ENCODE results near the gene SLC5A6. TPM values are rescaled to one million over a fixed set of nuclear protein-coding genes. Genes with fewer than 3 reads are reported as not detected.

SLC5A6 gene
- total RNA-seq, 1 donor = 48.4 TPM

DNA sequence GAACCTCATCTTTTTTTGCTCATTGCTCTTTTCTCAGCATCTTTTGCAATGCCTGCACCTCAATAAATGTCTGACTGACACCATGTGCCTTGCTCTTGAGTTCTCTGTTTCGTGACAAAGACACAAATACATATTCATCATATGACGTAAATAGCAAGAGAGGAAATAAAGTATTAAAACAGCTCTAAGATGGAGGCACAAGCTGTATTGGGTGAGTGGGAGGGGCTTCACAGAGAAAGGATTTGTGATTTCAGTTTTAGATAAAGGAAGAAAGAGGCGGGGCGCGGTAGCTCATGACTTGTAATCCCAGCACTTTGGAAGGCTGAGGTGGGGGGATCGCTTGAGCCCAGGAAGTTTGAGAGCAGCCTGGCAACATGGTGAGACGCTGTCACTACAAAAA is 8.0 kb upstream of the SLC5A6 start:
- Histone ChIP-seq H3K4me3 (ENCODE audit: low read length) (no peak overlapping the region), H3K9me3 (ENCODE audit: low read depth, low read length) (no peaks in the 10 kb centered on the region), H3K27me3 (ENCODE audit: insufficient read depth, low read length) (no peaks in the 10 kb centered on the region), H3K4me1 (ENCODE audit: insufficient read depth, low read length) (peaks cover 20% of the 10 kb centered on the region)

DNA sequence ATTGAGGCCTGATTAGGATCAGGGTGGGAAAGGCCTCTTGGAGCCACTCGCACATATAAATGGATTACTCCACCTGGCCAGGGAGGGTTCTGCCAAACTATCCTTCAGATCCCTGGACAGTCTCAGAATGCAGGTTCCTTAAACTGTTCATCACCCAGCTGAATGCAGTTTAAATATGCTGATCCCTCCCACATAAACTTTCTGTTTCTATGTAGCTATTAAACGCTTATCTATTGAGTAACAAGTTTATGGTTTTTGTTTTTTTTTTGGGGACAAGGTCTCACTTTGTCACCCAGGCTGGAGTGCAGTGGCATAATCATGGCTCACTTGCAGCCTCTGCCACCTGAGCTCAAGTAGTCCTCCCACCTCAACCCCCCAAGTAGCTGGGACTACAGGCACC is 7.0 kb upstream of the SLC5A6 start:
- Histone ChIP-seq H3K9me3 (ENCODE audit: low read depth, low read length) (no peaks in the 10 kb centered on the region), H3K4me3 (ENCODE audit: low read length) (no peak overlapping the region), H3K27me3 (ENCODE audit: insufficient read depth, low read length) (no peaks in the 10 kb centered on the region), H3K4me1 (ENCODE audit: insufficient read depth, low read length) (peaks cover 20% of the 10 kb centered on the region)

DNA sequence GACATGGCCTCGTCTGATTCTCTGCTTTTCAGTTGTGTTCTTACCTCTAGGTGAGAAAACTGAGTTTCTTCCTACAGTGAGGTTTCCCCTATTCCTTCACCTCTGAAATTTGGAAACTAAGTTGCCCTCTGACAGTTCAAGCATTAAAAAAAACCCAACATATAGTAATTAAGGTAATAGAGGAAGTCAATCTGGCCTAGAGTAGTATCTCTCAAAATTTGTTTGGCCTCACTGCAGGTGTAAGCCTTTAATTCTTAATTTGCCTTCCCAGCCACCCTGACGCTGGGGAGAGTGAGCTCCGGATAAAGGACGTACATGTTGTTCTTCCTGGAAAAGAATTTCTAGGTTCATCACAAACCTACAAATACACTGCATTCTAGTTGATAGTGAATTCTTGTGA is 6.5 kb upstream of the SLC5A6 start:
- Histone ChIP-seq H3K4me3 (ENCODE audit: low read length) (no peak overlapping the region), H3K4me1 (ENCODE audit: insufficient read depth, low read length) (peaks cover 22% of the 10 kb centered on the region), H3K27me3 (ENCODE audit: insufficient read depth, low read length) (no peaks in the 10 kb centered on the region), H3K9me3 (ENCODE audit: low read depth, low read length) (no peaks in the 10 kb centered on the region)

DNA sequence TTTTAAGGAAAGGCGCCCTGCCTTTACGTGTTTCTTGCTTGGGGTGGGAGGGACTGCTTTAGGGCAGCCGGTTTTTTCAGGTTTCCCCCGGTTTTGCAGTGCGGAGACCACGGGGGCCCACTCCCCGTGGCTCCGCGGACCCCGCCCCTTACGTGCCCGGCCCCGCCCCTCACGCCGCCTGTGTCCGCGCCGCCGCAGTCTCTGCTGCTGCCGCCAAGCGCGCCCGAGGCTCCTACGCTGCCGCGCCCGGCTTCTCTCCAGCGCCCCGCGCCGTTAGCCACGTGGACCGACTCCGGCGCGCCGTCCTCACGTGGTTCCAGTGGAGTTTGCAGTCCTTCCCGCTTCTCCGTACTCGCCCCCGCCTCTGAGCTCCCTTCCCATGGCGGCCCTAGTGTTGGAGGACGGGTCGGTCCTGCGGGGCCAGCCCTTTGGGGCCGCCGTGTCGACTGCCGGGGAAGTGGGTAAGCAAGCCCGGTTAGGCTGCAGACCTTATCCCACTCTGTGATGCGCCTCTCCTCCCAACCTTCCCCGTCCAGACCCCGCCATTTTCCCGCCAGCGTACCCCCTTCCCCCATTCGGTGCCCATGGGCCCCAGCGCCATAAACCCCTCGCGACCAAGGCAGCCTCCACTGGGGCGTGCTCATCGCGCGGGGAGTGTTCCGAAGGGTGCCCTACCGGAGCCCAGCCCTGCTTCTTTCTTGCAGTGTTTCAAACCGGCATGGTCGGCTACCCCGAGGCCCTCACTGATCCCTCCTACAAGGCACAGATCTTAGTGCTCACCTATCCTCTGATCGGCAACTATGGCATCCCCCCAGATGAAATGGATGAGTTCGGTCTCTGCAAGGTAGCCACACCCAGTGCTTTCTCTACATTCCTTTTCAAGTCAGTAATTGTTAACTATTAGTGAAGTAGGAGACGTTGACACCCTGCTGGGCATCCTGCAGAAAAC is 5.4 kb upstream of the SLC5A6 start, which contains the start of gene CAD:
TSS of gene CAD (plus strand) at position 197 of the 949 bp plus-strand sequence. CDS start at position 380, 183 bp downstream.
- peak within 1 kb of the TSS; percentile 55 for H3K4me3 ChIP-seq (ENCODE audit: low read length)
- H3K9me3 ChIP-seq (ENCODE audit: low read depth, low read length) = no peaks in the 10 kb centered on the region
- no peaks in the 10 kb centered on the region for H3K27me3 ChIP-seq (ENCODE audit: insufficient read depth, low read length)
- H3K4me1 ChIP-seq (ENCODE audit: insufficient read depth, low read length) = peaks cover 31% of the 10 kb centered on the region

DNA sequence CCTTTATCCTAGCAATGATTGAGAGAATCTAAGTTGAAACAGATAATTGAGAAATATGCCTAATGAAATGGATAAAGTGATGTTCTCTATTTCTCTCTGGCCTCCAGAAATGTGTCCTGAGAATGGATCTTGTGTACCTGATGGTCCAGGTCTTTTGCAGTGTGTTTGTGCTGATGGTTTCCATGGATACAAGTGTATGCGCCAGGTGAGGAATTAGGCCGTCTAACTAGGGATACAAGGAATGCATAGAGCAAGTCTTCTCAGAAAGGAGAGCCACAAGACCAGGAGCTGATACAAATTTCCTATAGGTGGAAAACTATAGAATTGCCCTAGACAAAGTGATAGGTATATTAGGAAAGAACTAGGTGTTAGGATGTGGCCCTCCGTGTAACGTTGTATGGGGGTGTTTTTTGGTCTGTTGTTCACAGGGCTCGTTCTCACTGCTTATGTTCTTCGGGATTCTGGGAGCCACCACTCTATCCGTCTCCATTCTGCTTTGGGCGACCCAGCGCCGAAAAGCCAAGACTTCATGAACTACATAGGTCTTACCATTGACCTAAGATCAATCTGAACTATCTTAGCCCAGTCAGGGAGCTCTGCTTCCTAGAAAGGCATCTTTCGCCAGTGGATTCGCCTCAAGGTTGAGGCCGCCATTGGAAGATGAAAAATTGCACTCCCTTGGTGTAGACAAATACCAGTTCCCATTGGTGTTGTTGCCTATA is 4.5 kb upstream of the SLC5A6 start:
- Histone ChIP-seq H3K27me3 (ENCODE audit: insufficient read depth, low read length) (no peaks in the 10 kb centered on the region), H3K9me3 (ENCODE audit: low read depth, low read length) (no peaks in the 10 kb centered on the region), H3K4me1 (ENCODE audit: insufficient read depth, low read length) (peaks cover 31% of the 10 kb centered on the region), H3K4me3 (ENCODE audit: low read length) (peak overlapping the region; percentile 55)

DNA sequence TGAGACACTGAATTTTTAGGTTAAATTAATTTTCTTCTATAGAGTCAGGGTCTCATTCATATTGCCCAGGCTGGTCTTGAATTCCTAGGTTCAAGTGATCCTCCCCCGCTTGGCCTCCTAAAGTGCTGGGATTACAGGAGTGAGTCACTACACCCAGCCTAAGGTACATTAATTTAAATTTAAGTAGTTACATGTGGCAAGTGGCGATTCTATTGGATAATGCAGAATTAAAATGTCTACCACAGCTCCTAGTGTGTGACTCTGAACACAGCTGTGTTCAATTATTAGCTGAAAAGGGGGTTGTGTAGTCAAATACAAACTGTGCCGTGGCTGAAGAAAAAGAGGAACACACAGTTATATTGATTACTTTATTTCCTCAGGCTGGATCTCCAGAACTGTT is 2.9 kb upstream of the SLC5A6 start:
- Histone ChIP-seq H3K9me3 (ENCODE audit: low read depth, low read length) (no peaks in the 10 kb centered on the region), H3K4me1 (ENCODE audit: insufficient read depth, low read length) (peaks cover 38% of the 10 kb centered on the region), H3K4me3 (ENCODE audit: low read length) (no peak overlapping the region), H3K27me3 (ENCODE audit: insufficient read depth, low read length) (no peaks in the 10 kb centered on the region)

DNA sequence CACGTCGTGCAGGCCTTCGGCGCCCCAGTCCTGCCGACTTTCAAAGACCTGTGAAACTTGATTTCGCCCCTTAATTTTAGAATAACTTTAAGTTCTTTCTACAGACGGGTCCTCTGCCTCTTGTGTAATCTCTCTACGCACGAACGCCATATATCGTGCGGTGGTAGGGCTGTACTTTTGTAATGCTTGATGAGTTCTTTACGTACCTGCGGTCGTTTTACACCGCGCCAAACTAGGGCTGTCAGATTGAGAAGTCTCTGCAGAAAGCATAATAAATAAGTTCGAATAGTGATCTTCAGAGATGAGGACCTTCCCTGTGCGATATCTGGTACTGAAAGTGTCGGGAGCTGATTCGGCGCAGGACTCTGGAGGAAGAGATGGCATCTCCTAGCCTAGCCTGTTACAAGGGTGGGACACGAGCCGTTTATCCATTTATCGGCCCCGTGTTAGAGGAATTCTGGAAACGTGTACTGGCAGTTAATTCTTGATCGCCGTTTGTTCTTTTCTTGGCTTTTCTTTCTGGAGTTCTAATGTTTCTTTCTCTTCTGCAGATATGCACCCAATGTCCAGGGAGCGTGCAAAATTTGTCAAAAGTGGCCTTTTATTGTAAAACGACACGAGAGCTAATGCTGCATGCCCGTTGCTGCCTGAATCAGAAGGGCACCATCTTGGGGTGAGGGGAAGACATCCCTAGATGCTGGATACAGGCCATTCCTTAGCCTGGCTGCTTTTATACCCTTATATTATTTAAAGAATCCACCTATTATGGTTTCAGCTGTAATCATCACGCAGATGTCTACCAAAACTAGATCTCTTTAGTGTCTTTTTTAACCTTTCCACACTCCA is 781 bp upstream of the SLC5A6 start:
- H3K9me3 ChIP-seq (ENCODE audit: low read depth, low read length) = no peaks in the 10 kb centered on the region
- no peaks in the 10 kb centered on the region for H3K27me3 ChIP-seq (ENCODE audit: insufficient read depth, low read length)
- H3K4me1 ChIP-seq (ENCODE audit: insufficient read depth, low read length) = peaks cover 28% of the 10 kb centered on the region
- peak overlapping the region; percentile 91 for H3K4me3 ChIP-seq (ENCODE audit: low read length)

DNA sequence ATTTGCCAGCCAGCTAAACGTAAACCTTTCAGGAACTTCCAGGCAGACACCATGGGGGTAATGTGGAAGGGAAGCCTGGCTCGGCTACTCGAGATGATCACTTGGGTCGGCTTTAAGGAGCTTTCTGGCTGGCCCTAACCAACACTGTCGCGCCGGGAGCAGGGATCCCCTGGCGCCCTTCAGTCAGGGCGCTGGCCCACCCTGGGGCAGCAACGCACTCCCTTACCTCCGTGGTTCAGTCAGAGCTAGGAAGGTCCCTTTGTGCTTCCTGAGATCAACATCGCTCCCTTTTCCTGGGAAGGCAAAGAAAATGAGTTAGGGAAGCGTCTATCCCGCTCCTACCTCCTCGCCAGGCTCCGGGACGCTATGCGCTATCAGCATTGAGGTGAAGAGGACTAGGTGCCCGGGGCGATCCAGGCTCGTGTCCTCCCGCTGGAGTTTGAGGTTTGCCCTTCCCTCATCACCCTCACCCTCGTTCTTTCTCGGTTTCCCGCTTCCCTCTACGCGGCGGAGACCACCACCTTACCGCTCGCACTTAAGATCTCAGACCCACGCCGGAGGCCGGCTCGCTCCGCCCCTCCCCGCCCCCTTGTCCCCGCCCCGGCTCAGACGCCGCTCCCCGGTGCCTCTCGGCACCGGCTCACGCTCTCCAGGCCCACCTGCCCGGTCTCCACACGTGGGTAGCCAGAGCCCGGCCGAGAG is 676 bp downstream of the SLC5A6 start:
- Histone ChIP-seq H3K9me3 (ENCODE audit: low read depth, low read length) (no peaks in the 10 kb centered on the region), H3K4me1 (ENCODE audit: insufficient read depth, low read length) (peaks cover 18% of the 10 kb centered on the region), H3K4me3 (ENCODE audit: low read length) (peak overlapping the region; percentile 91), H3K27me3 (ENCODE audit: insufficient read depth, low read length) (no peaks in the 10 kb centered on the region)

DNA sequence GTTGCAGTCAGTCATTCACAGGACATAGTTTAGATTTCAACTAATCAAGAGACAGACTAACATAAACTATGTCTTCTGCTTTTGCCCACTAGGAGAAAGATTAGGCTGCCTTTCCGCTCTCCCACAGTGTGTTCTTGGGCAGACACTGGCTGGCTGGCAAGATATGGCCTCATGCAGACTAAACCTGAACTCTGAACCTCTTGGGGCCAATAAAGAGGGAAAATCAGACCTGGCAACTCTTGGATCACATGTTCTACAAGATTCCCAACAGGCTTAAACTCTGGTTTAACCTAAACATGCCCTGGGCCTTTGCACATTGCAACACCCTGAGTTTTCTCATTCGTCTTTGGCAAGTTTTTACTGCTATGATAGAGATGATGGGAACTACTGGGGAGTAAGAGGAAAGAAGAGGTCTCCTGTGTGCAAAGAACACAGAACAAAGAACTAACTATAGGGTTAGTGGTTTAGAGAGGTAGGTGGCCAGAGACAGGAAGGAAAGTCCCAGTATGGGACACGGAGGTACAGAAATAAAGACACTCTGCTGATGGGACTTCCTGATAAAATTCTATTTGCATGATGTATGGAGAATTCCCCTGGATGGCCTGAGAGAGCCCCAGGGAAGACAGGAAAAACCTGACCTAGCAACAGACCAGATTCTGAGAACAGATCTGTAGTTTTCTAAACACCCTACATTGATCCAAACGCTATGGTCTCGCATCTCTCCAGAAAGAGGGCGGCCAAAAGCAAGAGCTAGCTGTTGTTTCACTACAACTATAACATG is 2.3 kb downstream of the SLC5A6 start:
- H3K27me3 ChIP-seq (ENCODE audit: insufficient read depth, low read length) = no peaks in the 10 kb centered on the region
- peaks cover 18% of the 10 kb centered on the region for H3K4me1 ChIP-seq (ENCODE audit: insufficient read depth, low read length)
- no peak overlapping the region for H3K4me3 ChIP-seq (ENCODE audit: low read length)
- H3K9me3 ChIP-seq (ENCODE audit: low read depth, low read length) = no peaks in the 10 kb centered on the region

DNA sequence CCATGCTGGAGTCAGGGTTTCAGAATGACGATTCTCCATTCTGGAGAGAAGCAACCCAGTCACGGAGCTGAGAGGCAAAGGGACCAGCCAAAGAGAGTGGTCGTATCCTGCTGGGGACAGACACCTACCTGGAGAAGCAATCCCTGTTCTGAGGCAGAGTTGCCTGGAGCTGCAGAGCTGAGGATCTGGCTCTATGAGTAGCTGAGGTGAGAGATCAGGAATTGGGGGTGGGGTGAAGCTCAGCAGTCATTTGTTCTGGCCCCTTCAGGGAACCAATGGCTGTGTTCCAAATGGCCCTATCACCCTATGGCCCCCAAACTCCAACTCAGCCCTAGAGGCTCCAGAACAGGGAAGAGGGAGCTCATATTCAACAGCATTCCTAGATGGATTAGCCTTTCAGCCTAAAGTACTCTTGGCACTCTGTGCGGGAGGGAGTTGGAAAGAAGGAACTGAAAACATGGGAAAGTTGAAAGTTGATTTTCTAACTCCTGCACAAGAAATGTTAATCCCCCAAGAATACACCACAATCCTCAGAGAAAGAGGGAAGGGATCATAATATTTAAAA is 3.5 kb downstream of the SLC5A6 start:
- no peaks in the 10 kb centered on the region for H3K27me3 ChIP-seq (ENCODE audit: insufficient read depth, low read length)
- H3K9me3 ChIP-seq (ENCODE audit: low read depth, low read length) = no peaks in the 10 kb centered on the region
- H3K4me1 ChIP-seq (ENCODE audit: insufficient read depth, low read length) = peaks cover 16% of the 10 kb centered on the region

DNA sequence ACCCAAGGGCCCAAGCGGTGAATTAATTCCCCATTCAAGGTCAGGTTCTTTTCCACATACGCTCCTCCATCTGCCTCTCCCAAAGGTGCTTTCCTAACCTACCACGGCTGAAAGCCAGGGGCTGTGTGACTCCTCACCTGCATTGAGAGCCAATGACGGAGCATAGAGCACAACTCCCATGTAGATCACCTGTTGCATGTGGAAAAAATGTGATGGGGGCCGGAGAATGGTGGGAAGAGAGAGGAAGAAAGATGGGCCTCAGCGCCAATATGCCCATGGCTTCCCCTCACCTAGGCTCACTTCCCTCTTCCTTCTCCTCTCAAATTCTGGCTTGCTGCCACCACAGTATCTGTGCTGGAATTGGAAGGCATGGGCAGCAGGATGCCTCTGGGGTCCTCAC is 5.7 kb downstream of the SLC5A6 start:
- Histone ChIP-seq H3K9me3 (ENCODE audit: low read depth, low read length) (no peaks in the 10 kb centered on the region), H3K4me1 (ENCODE audit: insufficient read depth, low read length) (peaks cover 5% of the 10 kb centered on the region), H3K27me3 (ENCODE audit: insufficient read depth, low read length) (no peaks in the 10 kb centered on the region), H3K4me3 (ENCODE audit: low read length) (no peak overlapping the region)

More for the DNA sequence above, 3.5 kb downstream of the SLC5A6 start:
- H3K4me3 ChIP-seq (ENCODE audit: low read length) = no peak overlapping the region

DNA sequence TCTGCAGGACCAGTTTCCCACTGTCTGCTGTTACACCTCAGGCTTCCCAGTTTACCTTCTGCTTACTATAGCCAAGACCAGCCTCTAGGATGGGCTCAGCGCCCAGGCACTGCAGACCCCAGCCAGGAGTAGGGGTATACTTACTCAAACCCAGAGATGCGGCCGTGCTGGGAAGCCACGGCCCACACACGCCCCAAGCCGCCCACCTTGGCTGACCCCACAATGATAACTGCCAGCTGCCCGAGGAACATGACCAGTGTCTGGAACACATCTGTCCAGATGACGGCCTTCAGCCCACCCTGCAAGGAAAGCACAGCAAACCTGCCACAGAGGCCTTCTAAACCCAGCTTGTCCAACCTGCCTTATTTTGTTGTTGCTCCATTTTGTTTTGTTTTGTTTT is 6.9 kb downstream of the SLC5A6 start:
- no peaks in the 10 kb centered on the region for H3K4me1 ChIP-seq (ENCODE audit: insufficient read depth, low read length)
- H3K9me3 ChIP-seq (ENCODE audit: low read depth, low read length) = no peaks in the 10 kb centered on the region
- H3K27me3 ChIP-seq (ENCODE audit: insufficient read depth, low read length) = no peaks in the 10 kb centered on the region
- no peak overlapping the region for H3K4me3 ChIP-seq (ENCODE audit: low read length)

DNA sequence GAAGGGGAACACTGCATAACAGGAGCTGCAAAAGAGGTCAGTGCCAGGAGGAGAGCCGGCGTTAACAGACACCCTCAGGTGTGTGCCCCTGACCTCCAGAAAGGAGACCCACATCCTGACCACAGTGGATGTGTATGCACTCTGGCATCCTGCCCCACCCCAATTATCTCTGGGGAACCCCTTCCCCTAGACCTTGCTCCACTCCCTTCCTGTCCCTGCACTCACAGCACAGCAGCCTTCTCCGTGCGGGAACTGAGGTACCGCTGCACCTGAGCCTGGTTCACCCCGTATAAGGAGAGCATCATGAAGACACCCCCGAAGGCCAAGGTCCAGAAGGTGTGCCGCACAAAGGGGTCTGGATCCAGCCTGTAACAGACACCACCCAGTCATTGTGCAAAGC is 7.5 kb downstream of the SLC5A6 start:
- Histone ChIP-seq H3K27me3 (ENCODE audit: insufficient read depth, low read length) (no peaks in the 10 kb centered on the region), H3K4me1 (ENCODE audit: insufficient read depth, low read length) (no peaks in the 10 kb centered on the region), H3K9me3 (ENCODE audit: low read depth, low read length) (no peaks in the 10 kb centered on the region), H3K4me3 (ENCODE audit: low read length) (no peak overlapping the region)
